Pancreas (tissue), 10 donors: ENCODE measurements around the gene SLC35A1. TPM values are rescaled to one million over a fixed set of nuclear protein-coding genes. Genes with fewer than 3 reads are reported as not detected.

Experiments
- ATAC-seq, 4 donors: fragments of 200-7000 bp; cut with Tn5 transposase; one replicate each; pipeline versions ENCODE4 v1.8.0 to v1.9.1; 2020; ENCODE audit warnings: mild to moderate bottlenecking in 4 of 4, moderate library complexity in 4 of 4
- DNase-seq, 6 donors: peaks; one replicate each; pipeline ENCODE4 v3.0.0-alpha.2; 2020
- FAIRE-seq: peaks from 2 replicates; lab custom pipeline; 2012; peaks lifted over from hg19 to GRCh38; lab: Jason Lieb, UNC
- H3K27ac ChIP-seq, 4 donors: fragments of 200-600 bp; sonication (generic); 1 replicate in 3 of 4; 2 replicates in 1 of 4; pipeline versions ENCODE4 v1.5.0 to v1.8.0; 2020
- H3K27me3 ChIP-seq, 4 donors: fragments of 200-600 bp; one replicate each; pipeline ENCODE4 v1.8.0; 2021
- H3K36me3 ChIP-seq, 3 donors: fragments of 200-600 bp; sonication (generic) in 1 of 3; one replicate each; pipeline versions ENCODE4 v1.5.0 to v1.8.0; 2020 to 2021
- H3K4me1 ChIP-seq, 3 donors: fragments of 200-600 bp; one replicate each; pipeline ENCODE4 v1.8.0; 2021
- H3K4me3 ChIP-seq, 4 donors: fragments of 200-600 bp; sonication (generic) in 2 of 4; one replicate each; pipeline versions ENCODE4 v1.5.0 to v1.8.0; 2020 to 2021
- H3K9me3 ChIP-seq, 4 donors: fragments of 200-600 bp; one replicate each; pipeline ENCODE4 v1.8.0; 2021
- CTCF ChIP-seq, 4 donors: fragments of 200-600 bp; sonication (generic) in 3 of 4; IDR thresholded peaks; one replicate each; pipeline versions ENCODE4 v1.5.0 to v1.8.0; 2021; ENCODE audit warnings: antibody characterized with exemption in 4 of 4
- WGBS, 2 donors: extraction: QIAGEN DNeasy Blood & Tissue Kit; methylation state at CpG; one replicate each; pipeline ENCODE4 v1.1.7; 2013; 5-methylcytosine and 5-hydroxymethylcytosine counted together
- intact Hi-C, 3 donors: fragments of 100-400 bp; cut with DNase I; formaldehyde crosslinking; loops; one replicate each; pipeline versions ENCODE4 v1.11.1 to v1.14.2; 2022
- polyA plus RNA-seq, 2 donors: library from polyadenylated mRNA; stranded (reverse); fragments of 200-250 nt; gene quantifications; one replicate each; pipeline ENCODE4 v1.2.3, GENCODE V29; 2013
- total RNA-seq, 6 donors: library from RNA; stranded (reverse); fragmentation: NEBNext Ultra II Directional in 4 of 6; extraction: Animal tissue kit (Norgen Biotek cat#: 25700) in 4 of 6; gene quantifications; one replicate each; pipeline versions ENCODE4 v1.2.1 to v1.2.4, GENCODE V29; 2021 to 2023
- donor health status: healthy with polysubstance abuse.
- donor health status: DM: no; HTN: no; CAD: no; lungs with moderate emphysema.
- donor health status: DM: no; HTN: no; CAD: no.
- donor health status: control.
- donor health status: control.
- donor health status: Bipolar disorder and iron deficiency.
- donor health status: DM: yes; HTN: yes; CAD: no.
- donor health status: DM: no; HTN: no; CAD: no.
- donor health status: DM: no; HTN: no; CAD: no.
- donor health status: DM: yes; HTN: yes; CAD: no.

The SLC35A1 gene, protein sequence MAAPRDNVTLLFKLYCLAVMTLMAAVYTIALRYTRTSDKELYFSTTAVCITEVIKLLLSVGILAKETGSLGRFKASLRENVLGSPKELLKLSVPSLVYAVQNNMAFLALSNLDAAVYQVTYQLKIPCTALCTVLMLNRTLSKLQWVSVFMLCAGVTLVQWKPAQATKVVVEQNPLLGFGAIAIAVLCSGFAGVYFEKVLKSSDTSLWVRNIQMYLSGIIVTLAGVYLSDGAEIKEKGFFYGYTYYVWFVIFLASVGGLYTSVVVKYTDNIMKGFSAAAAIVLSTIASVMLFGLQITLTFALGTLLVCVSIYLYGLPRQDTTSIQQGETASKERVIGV
- total RNA-seq (10 to 100 TPM in 1 of 6 donors, 1 to 10 TPM in 5; 5.4 to 10.2 (median 7.5) TPM), polyA plus RNA-seq (10 to 100 TPM in 1 of 2 donors, 1 to 10 TPM in 1; 9.8 to 15.2 TPM)

DNA sequence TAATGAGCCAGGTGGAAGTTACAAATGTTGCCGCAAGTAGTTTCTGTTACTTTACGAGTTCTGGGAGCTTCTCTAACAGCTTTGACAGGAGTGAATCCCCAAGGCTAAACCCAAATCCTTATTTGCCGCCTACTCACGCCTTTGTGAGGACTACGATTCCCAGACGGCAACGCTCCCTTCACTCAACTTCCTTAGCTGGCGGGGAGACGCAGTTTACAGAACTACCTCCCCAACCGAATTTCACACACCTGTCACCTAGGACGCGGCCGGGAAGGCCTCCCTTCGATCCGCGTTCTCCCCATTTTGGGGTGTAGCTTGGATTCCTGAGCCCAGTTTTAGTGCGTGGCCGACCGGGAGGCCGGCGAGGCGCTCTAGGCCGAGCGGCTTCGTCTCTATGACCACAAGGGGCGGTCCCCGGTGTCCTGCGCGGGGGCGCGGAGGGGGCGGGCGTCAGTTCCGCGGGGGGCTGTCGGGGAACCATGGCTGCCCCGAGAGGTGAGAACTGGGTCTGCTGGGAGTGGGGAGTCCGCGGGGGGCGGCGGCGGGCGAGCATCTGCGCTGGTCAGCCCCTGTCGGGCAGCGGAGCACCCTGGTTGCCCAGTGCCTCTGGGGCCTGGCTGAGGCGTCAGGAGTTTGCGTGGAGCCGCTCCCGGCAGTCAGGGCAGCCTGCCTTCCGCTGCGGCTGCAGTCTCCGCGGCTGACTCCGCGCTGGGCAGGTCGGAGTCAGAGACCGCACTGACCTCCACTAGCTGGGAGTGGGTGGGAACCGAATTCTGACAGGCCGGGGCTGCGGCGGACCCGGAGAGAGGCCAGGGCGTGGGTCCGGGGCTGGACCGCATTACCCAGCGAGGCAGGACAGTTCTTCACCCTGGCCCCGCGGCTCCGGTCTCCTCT lies at the start of gene SLC35A1:
Gene SLC35A1, plus strand, starts transcription at position 450 of the 894 bp plus-strand sequence. Its CDS starts 30 bp downstream, at position 480.
- Histone ChIP-seq H3K27ac (peak within 1 kb of the TSS; percentile 70 to 88 (median 81)), H3K36me3 (no peaks in the 10 kb centered on the region), H3K27me3 (no peaks in the 10 kb centered on the region), H3K4me1 (peaks cover 4 to 8% (median 7%) of the 10 kb centered on the region in 3 donors), H3K9me3 (no peaks in the 10 kb centered on the region), H3K4me3 (peak within 1 kb of the TSS; percentile 77 to 88 (median 86))
- WGBS, 2 donors, result 0 to 1% methylated on average over 66 to 70 of the region's 70 CpGs
- no peak for FAIRE-seq
- intact Hi-C loops, result no loop called here
- TF ChIP-seq CTCF (IDR thresholded peaks at IDR 0.05), result peak in 2 of 4 donors; percentile 7 to 24
- peak; percentile 95 to 99 (median 98) for ATAC-seq
- DNase-seq, result peak; percentile 77 to 93 (median 82)

GRCh38 chr6:87426789-87427188 lies 46.0 kb upstream of the SLC35A1 start:
- no peaks in the 10 kb centered on the region for H3K4me1 ChIP-seq
- intact Hi-C loops, result no loop called here
- 92 to 94% methylated on average over 4 of the region's 4 CpGs for WGBS, 2 donors
- no peaks in the 10 kb centered on the region for H3K36me3 ChIP-seq
- DNase-seq (no peak), FAIRE-seq (no peak), ATAC-seq (no peak)
- no peak overlapping the region for H3K4me3 ChIP-seq
- H3K27ac ChIP-seq, result no peak overlapping the region
- no peaks in the 10 kb centered on the region for H3K27me3 ChIP-seq
- H3K9me3 ChIP-seq, result no peaks in the 10 kb centered on the region
- TF ChIP-seq CTCF (IDR thresholded peaks at IDR 0.05), result no peak

DNA sequence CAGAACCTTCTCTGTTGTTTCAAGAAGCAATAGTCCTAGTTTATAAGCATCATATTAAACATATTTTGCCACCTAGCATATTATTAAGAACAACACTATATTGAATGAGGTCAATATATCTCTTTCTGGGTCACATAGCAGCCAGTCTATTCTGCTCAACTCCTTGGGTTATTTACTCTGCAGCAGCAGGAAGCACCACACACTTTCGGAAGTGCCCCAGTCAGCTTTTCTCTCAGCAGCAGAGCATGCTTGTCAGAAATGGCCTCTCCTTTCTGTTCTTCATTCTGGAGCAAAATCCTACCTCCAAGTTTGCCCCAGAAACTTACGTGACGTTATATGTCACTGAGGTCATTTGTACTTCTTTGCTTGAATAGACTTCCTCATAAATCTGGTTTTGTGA lies 42.3 kb upstream of the SLC35A1 start:
- H3K27ac ChIP-seq, result no peak overlapping the region
- ATAC-seq (no peak), DNase-seq (no peak), FAIRE-seq (no peak)
- WGBS, 2 donors, result 64 to 69% methylated on average over 3 of the region's 3 CpGs
- H3K27me3 ChIP-seq, result no peaks in the 10 kb centered on the region
- H3K4me3 ChIP-seq, result no peak overlapping the region
- no peaks in the 10 kb centered on the region for H3K9me3 ChIP-seq
- TF ChIP-seq CTCF (IDR thresholded peaks at IDR 0.05), result no peak
- H3K36me3 ChIP-seq, result no peaks in the 10 kb centered on the region
- intact Hi-C loops, result no loop called here
- no peaks in the 10 kb centered on the region for H3K4me1 ChIP-seq

DNA sequence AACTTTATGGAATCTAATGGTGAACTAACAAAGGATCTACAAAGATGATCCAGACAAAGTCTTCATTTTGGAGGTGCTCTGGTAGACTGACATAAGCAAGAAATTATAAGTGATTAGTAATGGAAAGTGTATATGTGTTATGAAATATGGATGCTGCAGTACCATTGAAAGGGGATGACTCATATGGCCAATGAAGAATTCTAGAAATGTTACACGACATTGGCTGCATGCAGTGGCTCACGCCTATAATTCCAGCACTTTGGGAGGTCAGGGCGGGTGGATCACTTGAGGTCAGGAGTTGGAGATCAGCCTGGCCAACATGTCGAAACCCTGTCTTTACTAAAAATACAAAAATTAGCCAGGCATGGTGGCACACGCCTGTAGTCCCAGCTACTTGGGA lies 41.5 kb upstream of the SLC35A1 start:
- no peaks in the 10 kb centered on the region for H3K9me3 ChIP-seq
- no peak overlapping the region for H3K27ac ChIP-seq
- no peak for TF ChIP-seq CTCF (IDR thresholded peaks at IDR 0.05)
- intact Hi-C loops, result no loop called here
- WGBS, 2 donors, result 65 to 84% methylated on average over 5 of the region's 5 CpGs
- FAIRE-seq (no peak), DNase-seq (no peak), ATAC-seq (no peak)
- H3K27me3 ChIP-seq, result no peaks in the 10 kb centered on the region
- H3K4me3 ChIP-seq, result no peak overlapping the region
- H3K36me3 ChIP-seq, result no peaks in the 10 kb centered on the region
- H3K4me1 ChIP-seq, result no peaks in the 10 kb centered on the region
